HL-60 (cell line): ENCODE results near the gene KAT6B.

Source experiments
- CTCF ChIP-seq: IDR thresholded peaks from one replicate; pipeline ENCODE4 v1.5.1; 2011; ENCODE audit warnings: low read length, control low read depth, inconsistent platforms; ENCODE audit not compliant: insufficient read depth
- REST ChIP-seq: IDR thresholded peaks from 2 replicates; pipeline ENCODE4 v1.6.1; 2012; ENCODE audit warnings: low read depth; ENCODE audit not compliant: insufficient replicate concordance

GRCh38 chr10:74814797-74815196, 11.6 kb upstream of the KAT6B start:
- TF ChIP-seq CTCF (no peak), REST (no peak)
